ENCODE data around the gene ZNF407. TPM values are rescaled to one million over a fixed set of nuclear protein-coding genes. Genes with fewer than 3 reads are reported as not detected.

The ZNF407 gene
- total and polyA plus RNA-seq, 2 experiments from 2014 or later, result 2.1 to 10.4 TPM

- Mint-ChIP-seq H3K4me3 (no peak overlapping the region), H3K9me3 (no peaks in the 10 kb centered on the region), H3K27ac (no peak overlapping the region), H3K36me3 (ENCODE audit: low read depth) (no peaks in the 10 kb centered on the region; the same call in 2 of the 3 replicates), H3K4me1 (peaks cover 4% of the 10 kb centered on the region), H3K27me3 (ENCODE audit: insufficient read depth, low read depth, poor library complexity) (peaks cover 4% of the 10 kb centered on the region)
- H3K9me2 ChIP-seq (ENCODE audit: insufficient read depth), result no peaks in the 10 kb centered on the region
- no peak overlapping the region for H3K27ac ChIP-seq (ENCODE audit: low read depth)
- no peaks in the 10 kb centered on the region for H3K36me3 ChIP-seq (ENCODE audit: insufficient read depth)
- no peak overlapping the region for H2AFZ ChIP-seq
- H3K27me3 ChIP-seq (ENCODE audit: insufficient read depth), result no peaks in the 10 kb centered on the region
- ATAC-seq (no peak; the same call in 2 of the 3 replicates), DNase-seq (ENCODE audit: low spot score) (peak; percentile 26)
- no peaks in the 10 kb centered on the region for H4K20me1 ChIP-seq (replicated peaks; ENCODE audit: insufficient read depth)
- H3K4me1 ChIP-seq (ENCODE audit: insufficient read depth), result no peaks in the 10 kb centered on the region
- H3K4me3 ChIP-seq, result no peak overlapping the region
- no peaks in the 10 kb centered on the region for H3F3A ChIP-seq (replicated peaks; ENCODE audit: low read depth)
- H3K79me2 ChIP-seq (replicated peaks; ENCODE audit: insufficient read depth), result no peaks in the 10 kb centered on the region
- TF ChIP-seq ZNF462 (CRISPR knock-in tag; IDR thresholded peaks at IDR 0.05) (no peak), CTCF (conservative IDR thresholded peaks at IDR 0.05; ENCODE audit: low read depth in 2 of 2) (peak; percentile 30 to 58; a peak in 3 of 4 replicates), EZH2phosphoT487 (IDR thresholded peaks at IDR 0.05; ENCODE audit: unreplicated experiment) (no peak), ZNF331 (CRISPR knock-in tag; IDR thresholded peaks at IDR 0.05; ENCODE audit: low read depth) (no peak), NANOG (IDR thresholded peaks at IDR 0.05; ENCODE audit: borderline replicate concordance) (no peak)
- no peak overlapping the region for H3K4me2 ChIP-seq
Measured at GRCh38 chr18:75054611-75055010, 456.9 kb downstream of the ZNF407 start.
